PC-9 (cell line): ENCODE data around the gene ESRRG. TPM values are rescaled to one million over a fixed set of nuclear protein-coding genes. Genes with fewer than 3 reads are reported as not detected.

ENCODE experiments used
- BruUV-seq: library from RNA; stranded (reverse); fragments of 400-500 nt; replicated peaks from 2 replicates; lab custom pipeline; 2021; lab: Mats Ljungman, UMichigan
- CTCF ChIA-PET: fragments of 300-600 bp; sonication (Branson Sonifier 250); formaldehyde crosslinking; loops from one replicate; lab custom pipeline; 2022; ENCODE audit warnings: antibody characterized with exemption; lab: Charles Lee
- POLR2A ChIA-PET: fragments of 300-600 bp; sonication (Branson Sonifier 250); formaldehyde crosslinking; loops from one replicate; lab custom pipeline; 2022; ENCODE audit warnings: antibody characterized with exemption; ENCODE audit not compliant: unreplicated experiment; lab: Charles Lee
- DNase-seq, 2 experiments: peaks; one replicate each; pipeline versions ENCODE4 v3.0.0 to v3.0.0-alpha.2; 2015 to 2022; ENCODE audit warnings: mixed read lengths in 1 of 2
- H2AFZ ChIP-seq: fragments of 200-600 bp; sonication (generic); 2 replicates; pipeline ENCODE4 v1.8.1; 2017; ENCODE audit warnings: antibody characterized with exemption
- H3F3A ChIP-seq: fragments of 200-600 bp; sonication (generic); 2 replicates; pipeline ENCODE4 v1.8.1; 2017; ENCODE audit warnings: antibody characterized with exemption, mild to moderate bottlenecking, low read depth; ENCODE audit not compliant: insufficient read depth
- H3K27ac ChIP-seq: fragments of 200-600 bp; sonication (generic); 2 replicates; pipeline ENCODE4 v1.6.1; 2016; ENCODE audit warnings: mixed run types
- H3K27me3 ChIP-seq: fragments of 200-600 bp; sonication (generic); 2 replicates; pipeline ENCODE4 v1.6.1; 2016; ENCODE audit warnings: low read depth, mixed run types; ENCODE audit not compliant: insufficient read depth
- H3K36me3 ChIP-seq: fragments of 200-600 bp; sonication (generic); 2 replicates; pipeline ENCODE4 v1.6.1; 2016; ENCODE audit warnings: low read depth, mixed run types
- H3K4me1 ChIP-seq: fragments of 200-600 bp; sonication (generic); replicated peaks from 2 replicates; pipeline ENCODE4 v1.6.1; 2016; ENCODE audit warnings: mixed run types; ENCODE audit not compliant: insufficient read depth
- H3K4me2 ChIP-seq: fragments of 200-600 bp; sonication (generic); 2 replicates; pipeline ENCODE4 v1.6.1; 2017; ENCODE audit warnings: mixed run types
- H3K4me3 ChIP-seq: fragments of 200-600 bp; sonication (generic); 2 replicates; pipeline ENCODE4 v1.6.1; 2016; ENCODE audit warnings: mixed run types
- H3K79me2 ChIP-seq: fragments of 200-600 bp; sonication (generic); 2 replicates; pipeline ENCODE4 v1.6.1; 2017; ENCODE audit warnings: low read depth, mixed run types
- H3K9me2 ChIP-seq: fragments of 200-600 bp; sonication (generic); 2 replicates; pipeline ENCODE4 v1.8.1; 2017; ENCODE audit warnings: mild to moderate bottlenecking; ENCODE audit not compliant: insufficient read depth
- H3K9me3 ChIP-seq: fragments of 200-600 bp; sonication (generic); 2 replicates; pipeline ENCODE4 v1.8.1; 2016; ENCODE audit warnings: low read depth; ENCODE audit not compliant: insufficient read depth
- H4K20me1 ChIP-seq: fragments of 200-600 bp; sonication (generic); 2 replicates; pipeline ENCODE4 v1.8.1; 2017; ENCODE audit not compliant: insufficient read depth
- EZH2 ChIP-seq: fragments of 200-600 bp; sonication (generic); IDR thresholded peaks from 2 replicates; pipeline ENCODE4 v1.8.0; 2017; ENCODE audit warnings: antibody characterized with exemption, low read depth
- intact Hi-C: fragments of 100-400 bp; cut with micrococcal nuclease; formaldehyde crosslinking; loops from one replicate; pipeline ENCODE4 v1.10.0; 2022; ENCODE audit not compliant: unreplicated experiment
- total RNA-seq: library from RNA; stranded (reverse); gene quantifications from 2 replicates; pipeline ENCODE4 v1.2.3, GENCODE V29; 2021
- TF ChIP-seq, protein P1 (sequence below): fragments of 200-600 bp; sonication (generic); conservative IDR thresholded peaks from 2 replicates; pipeline ENCODE4 v1.6.1; 2017; ENCODE audit warnings: mixed run types, antibody characterized with exemption, mild to moderate bottlenecking, moderate library complexity

The ESRRG gene
- total RNA-seq, 1 experiment from 2014 or later = not detected

DNA sequence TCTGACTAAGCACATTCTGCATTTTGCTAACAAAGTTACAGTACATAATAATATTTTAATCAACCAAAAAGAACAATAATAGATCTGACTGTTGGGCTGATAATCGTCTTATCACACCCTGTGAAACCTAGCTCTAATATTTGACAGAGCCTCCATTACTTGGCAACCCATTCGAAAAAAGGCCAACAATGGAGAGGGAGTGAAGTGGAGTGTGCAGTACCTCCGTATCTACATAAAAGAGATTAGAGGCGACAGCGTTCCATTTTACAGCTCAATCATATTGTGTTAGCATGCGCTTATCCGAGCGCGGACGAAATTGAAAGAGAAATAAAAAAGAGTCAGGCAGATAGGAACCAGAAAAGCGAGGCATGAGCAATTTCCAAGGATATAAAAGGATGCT, 162.7 kb downstream of the ESRRG start:
- H3K4me2 ChIP-seq = no peak overlapping the region
- no peak for DNase-seq
- POLR2A ChIA-PET = no interaction called here
- H3F3A ChIP-seq = no peaks in the 10 kb centered on the region
- no peak overlapping the region for H3K4me3 ChIP-seq
- no TSS peak for BruUV-seq
- H3K9me3 ChIP-seq = no peaks in the 10 kb centered on the region
- no peak overlapping the region for H2AFZ ChIP-seq
- no peaks in the 10 kb centered on the region for H3K36me3 ChIP-seq
- no peaks in the 10 kb centered on the region for H3K9me2 ChIP-seq
- TF ChIP-seq, protein P1, sequence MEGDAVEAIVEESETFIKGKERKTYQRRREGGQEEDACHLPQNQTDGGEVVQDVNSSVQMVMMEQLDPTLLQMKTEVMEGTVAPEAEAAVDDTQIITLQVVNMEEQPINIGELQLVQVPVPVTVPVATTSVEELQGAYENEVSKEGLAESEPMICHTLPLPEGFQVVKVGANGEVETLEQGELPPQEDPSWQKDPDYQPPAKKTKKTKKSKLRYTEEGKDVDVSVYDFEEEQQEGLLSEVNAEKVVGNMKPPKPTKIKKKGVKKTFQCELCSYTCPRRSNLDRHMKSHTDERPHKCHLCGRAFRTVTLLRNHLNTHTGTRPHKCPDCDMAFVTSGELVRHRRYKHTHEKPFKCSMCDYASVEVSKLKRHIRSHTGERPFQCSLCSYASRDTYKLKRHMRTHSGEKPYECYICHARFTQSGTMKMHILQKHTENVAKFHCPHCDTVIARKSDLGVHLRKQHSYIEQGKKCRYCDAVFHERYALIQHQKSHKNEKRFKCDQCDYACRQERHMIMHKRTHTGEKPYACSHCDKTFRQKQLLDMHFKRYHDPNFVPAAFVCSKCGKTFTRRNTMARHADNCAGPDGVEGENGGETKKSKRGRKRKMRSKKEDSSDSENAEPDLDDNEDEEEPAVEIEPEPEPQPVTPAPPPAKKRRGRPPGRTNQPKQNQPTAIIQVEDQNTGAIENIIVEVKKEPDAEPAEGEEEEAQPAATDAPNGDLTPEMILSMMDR = no peak
- no peak for TF ChIP-seq EZH2
- intact Hi-C loops = loop anchor here (10.0 kb wide), 1 partner anchor 176 kb away; no protein-coding TSS in a partner anchor
- H4K20me1 ChIP-seq = no peaks in the 10 kb centered on the region
- no peaks in the 10 kb centered on the region for H3K27me3 ChIP-seq
- H3K79me2 ChIP-seq = no peaks in the 10 kb centered on the region
- H3K4me1 ChIP-seq = no peaks in the 10 kb centered on the region
- CTCF ChIA-PET = no interaction called here
- H3K27ac ChIP-seq = no peak overlapping the region

DNA sequence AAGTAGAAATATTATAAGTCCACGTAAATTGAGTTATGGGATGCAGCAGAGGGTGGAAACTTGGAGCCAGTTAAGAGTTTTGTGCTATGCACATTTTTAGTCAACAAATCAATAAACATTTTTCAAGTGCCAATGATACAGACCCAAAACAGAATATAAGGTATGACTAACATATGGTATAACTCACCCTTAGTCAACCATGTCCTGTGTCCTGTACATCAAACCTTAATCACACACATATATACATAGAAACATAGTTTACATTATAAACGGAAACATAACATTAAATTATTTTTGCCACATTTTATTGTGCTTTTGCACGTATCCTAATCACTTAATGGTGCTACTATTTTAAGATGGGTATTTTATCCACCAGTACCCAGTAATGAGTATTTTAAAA, 163.9 kb downstream of the ESRRG start:
- H3K9me2 ChIP-seq = no peaks in the 10 kb centered on the region
- no peaks in the 10 kb centered on the region for H3K79me2 ChIP-seq
- CTCF ChIA-PET = no interaction called here
- no peak for DNase-seq
- intact Hi-C loops = no loop called here
- no peak overlapping the region for H3K27ac ChIP-seq
- H3K9me3 ChIP-seq = no peaks in the 10 kb centered on the region
- no TSS peak for BruUV-seq
- H2AFZ ChIP-seq = no peak overlapping the region
- no peak overlapping the region for H3K4me3 ChIP-seq
- no peaks in the 10 kb centered on the region for H3K27me3 ChIP-seq
- no peaks in the 10 kb centered on the region for H3K36me3 ChIP-seq
- no peaks in the 10 kb centered on the region for H3K4me1 ChIP-seq
- POLR2A ChIA-PET = no interaction called here
- H3K4me2 ChIP-seq = no peak overlapping the region
- no peaks in the 10 kb centered on the region for H4K20me1 ChIP-seq
- H3F3A ChIP-seq = no peaks in the 10 kb centered on the region
- TF ChIP-seq, protein P1 = no peak
- TF ChIP-seq EZH2 = no peak

DNA sequence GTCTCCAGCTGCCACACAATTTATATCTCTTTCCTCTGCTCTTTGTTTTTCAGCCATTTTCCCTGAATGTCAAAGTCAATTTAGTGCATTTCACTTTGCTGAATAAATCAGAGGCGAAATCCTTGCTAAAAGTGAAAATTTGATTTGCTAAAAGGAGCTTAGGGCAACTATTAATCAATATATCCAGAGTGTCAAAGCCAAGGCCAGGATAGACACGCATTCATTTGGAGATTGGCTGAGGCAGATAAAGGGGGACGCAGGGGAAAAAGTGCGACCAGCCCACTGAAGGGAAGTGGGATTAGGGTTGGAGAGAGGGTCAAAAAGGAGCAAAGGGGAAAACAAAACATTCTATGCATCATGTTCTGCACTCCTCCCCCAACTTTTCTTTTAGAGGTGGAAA, 167.6 kb downstream of the ESRRG start:
- Histone ChIP-seq H3K4me2 (no peak overlapping the region), H3K4me3 (no peak overlapping the region), H4K20me1 (no peaks in the 10 kb centered on the region), H3K36me3 (no peaks in the 10 kb centered on the region), H3K9me3 (no peaks in the 10 kb centered on the region), H3K4me1 (no peaks in the 10 kb centered on the region), H3F3A (no peaks in the 10 kb centered on the region), H2AFZ (no peak overlapping the region), H3K27me3 (no peaks in the 10 kb centered on the region), H3K27ac (no peak overlapping the region), H3K79me2 (no peaks in the 10 kb centered on the region), H3K9me2 (no peaks in the 10 kb centered on the region)
- ChIA-PET POLR2A (no interaction called here), CTCF (no interaction called here)
- intact Hi-C loops = no loop called here
- no peak for TF ChIP-seq EZH2
- TF ChIP-seq, protein P1 = no peak
- no TSS peak for BruUV-seq
- no peak for DNase-seq
